Dedifferentiated amniotic fluid mesenchymal stem cell (primary cell): ENCODE results near the gene PPP1R13B.

Experiments used
- DNase-seq: peaks from one replicate; pipeline ENCODE4 v3.0.0-alpha.2; 2016; ENCODE audit errors: extremely low spot score

PPP1R13B gene

GRCh38 chr14:103713304-103714062 is 133.9 kb downstream of the PPP1R13B start:
- no peak for DNase-seq

- DNase-seq = no peak
These were observed 134.6 kb downstream of the PPP1R13B start for GRCh38 chr14:103712633-103713247.

GRCh38 chr14:103711516-103712431 is 135.6 kb downstream of the PPP1R13B start:
- no peak for DNase-seq

- DNase-seq = no peak
These were observed 136.5 kb downstream of the PPP1R13B start for GRCh38 chr14:103710771-103711377.

GRCh38 chr14:103709814-103710213 is 137.6 kb downstream of the PPP1R13B start:
- DNase-seq = no peak

- DNase-seq = no peak
These were observed 138.6 kb downstream of the PPP1R13B start for GRCh38 chr14:103708750-103709187.

- no peak for DNase-seq
These were observed 139.8 kb downstream of the PPP1R13B start for GRCh38 chr14:103707329-103708263.

- DNase-seq = no peak
These were observed 140.6 kb downstream of the PPP1R13B start for GRCh38 chr14:103706551-103707328.

GRCh38 chr14:103705504-103706284 is 141.7 kb downstream of the PPP1R13B start:
- no peak for DNase-seq

- DNase-seq = no peak
These were observed 142.3 kb downstream of the PPP1R13B start for GRCh38 chr14:103705118-103705503.

- DNase-seq = no peak
These were observed 142.7 kb downstream of the PPP1R13B start for GRCh38 chr14:103704708-103705107.

GRCh38 chr14:103703433-103704385 is 143.7 kb downstream of the PPP1R13B start:
- no peak for DNase-seq

- no peak for DNase-seq
These were observed 144.6 kb downstream of the PPP1R13B start for GRCh38 chr14:103702497-103703432.

GRCh38 chr14:103702095-103702494 is 145.3 kb downstream of the PPP1R13B start:
- no peak for DNase-seq

GRCh38 chr14:103700753-103701490 is 146.5 kb downstream of the PPP1R13B start:
- DNase-seq = no peak
